HCT116 (cell line): ENCODE results near the gene WSCD1. TPM values are rescaled to one million over a fixed set of nuclear protein-coding genes. Genes with fewer than 3 reads are reported as not detected.

Source experiments
- ATAC-seq: fragments of 200-7000 bp; cut with Tn5 transposase; 2 replicates; pipeline ENCODE4 v1.9.1; 2020; ENCODE audit warnings: mild to moderate bottlenecking, moderate library complexity
- BruUV-seq: library from RNA; stranded (reverse); fragments of 400-500 nt; replicated peaks from 2 replicates; lab custom pipeline; 2021; lab: Mats Ljungman, UMichigan
- CTCF ChIA-PET: fragments of 300-600 bp; sonication (Branson Sonifier 250); formaldehyde crosslinking; loops from one replicate; lab custom pipeline; 2021; ENCODE audit warnings: antibody characterized with exemption; lab: Charles Lee
- POLR2A ChIA-PET: fragments of 300-600, 350-600 bp; sonication (Branson Sonifier 250); formaldehyde crosslinking; loops from one replicate; lab custom pipeline; 2021; ENCODE audit warnings: antibody characterized with exemption; lab: Charles Lee
- RAD21 ChIA-PET, 2 experiments: fragments of 300-600 bp; sonication (Branson Sonifier 250); formaldehyde crosslinking; loops; one replicate each; lab custom pipeline; 2023; ENCODE audit warnings: low total read pairs in 2 of 2; ENCODE audit not compliant: uncharacterized antibody in 2 of 2, unreplicated experiment in 2 of 2, low non-redundant PET in 1 of 2; lab: Charles Lee
- DNase-seq: peaks from one replicate; pipeline ENCODE4 v3.0.0-alpha.2; 2010; ENCODE audit warnings: low read depth, low spot score
- H2AFZ ChIP-seq: fragments of 200-600 bp; shearing (Covaris generic), sonication (generic); 2 replicates; pipeline ENCODE4 v1.6.1; 2017; ENCODE audit warnings: low read depth, mixed run types, mixed read lengths, antibody characterized with exemption, low read length; ENCODE audit not compliant: poor library complexity, severe bottlenecking
- H3K27ac ChIP-seq: 2 replicates; pipeline ENCODE4 v1.5.1; 2012; ENCODE audit warnings: low read depth, low read length
- H3K27me3 ChIP-seq: fragments of 200-600 bp; sonication (generic); 2 replicates; pipeline ENCODE4 v1.6.1; 2016; ENCODE audit warnings: mixed run types, low read length, mixed read lengths; ENCODE audit not compliant: insufficient read depth
- H3K36me3 ChIP-seq, 2 experiments: fragments of 200-500 bp in 1 of 2; fragments of 200-600 bp in 1 of 2; sonication (Bioruptor generic) in 1 of 2; sonication (generic) in 1 of 2; 2 replicates each; pipeline versions ENCODE4 v1.5.1 to v1.6.1; 2014 to 2016; ENCODE audit warnings: low read length in 2 of 2, inconsistent platforms in 1 of 2, mixed read lengths in 1 of 2, mixed run types in 1 of 2; ENCODE audit not compliant: insufficient read depth in 2 of 2, control insufficient read depth in 1 of 2
- H3K4me1 ChIP-seq, 2 experiments: fragments of 200-600 bp in 1 of 2; sonication (generic) in 1 of 2; 2 replicates each; pipeline versions ENCODE4 v1.5.1 to v1.6.1; 2012 to 2017; ENCODE audit warnings: low read length in 2 of 2, inconsistent platforms in 1 of 2, mild to moderate bottlenecking in 1 of 2, mixed read lengths in 1 of 2, mixed run types in 1 of 2, moderate library complexity in 1 of 2; ENCODE audit not compliant: insufficient read depth in 2 of 2, control insufficient read depth in 1 of 2
- H3K4me2 ChIP-seq: fragments of 200-600 bp; sonication (generic); 2 replicates; pipeline ENCODE4 v1.6.1; 2017; ENCODE audit warnings: mixed run types, low read length, mixed read lengths
- H3K4me3 ChIP-seq, 2 experiments: fragments of 200-600 bp in 1 of 2; sonication (generic) in 1 of 2; replicated peaks in 1 of 2; 2 replicates each; pipeline ENCODE4 v1.5.1; 2011 to 2016; ENCODE audit warnings: low read length in 2 of 2, control low read depth in 1 of 2, low read depth in 1 of 2, mild to moderate bottlenecking in 1 of 2, mixed read lengths in 1 of 2, mixed run types in 1 of 2
- H3K79me2 ChIP-seq: fragments of 200-600 bp; sonication (generic); 2 replicates; pipeline ENCODE4 v1.6.1; 2017; ENCODE audit warnings: mild to moderate bottlenecking, mixed run types, low read length, moderate library complexity, mixed read lengths; ENCODE audit not compliant: insufficient read depth
- H3K9ac ChIP-seq: fragments of 200-600 bp; sonication (generic); 2 replicates; pipeline ENCODE4 v1.6.1; 2016; ENCODE audit warnings: low read length, mixed read lengths
- H3K9me2 ChIP-seq: fragments of 200-600 bp; sonication (generic), shearing (Covaris generic); 2 replicates; pipeline ENCODE4 v1.6.1; 2017; ENCODE audit warnings: mixed run types, mild to moderate bottlenecking, moderate library complexity; ENCODE audit not compliant: insufficient read depth
- H3K9me3 ChIP-seq, 2 experiments: fragments of 200-500 bp in 1 of 2; fragments of 200-600 bp in 1 of 2; sonication (Bioruptor generic) in 1 of 2; sonication (generic) in 1 of 2; 2 replicates each; pipeline ENCODE4 v1.6.1; 2014 to 2017; ENCODE audit warnings: low read length in 2 of 2, mixed read lengths in 2 of 2, inconsistent platforms in 1 of 2, low read depth in 1 of 2, mild to moderate bottlenecking in 1 of 2, mixed run types in 1 of 2, moderate library complexity in 1 of 2; ENCODE audit not compliant: control insufficient read depth in 1 of 2, insufficient read depth in 1 of 2
- H4K20me1 ChIP-seq: fragments of 200-600 bp; sonication (generic), shearing (Covaris generic); 2 replicates; pipeline ENCODE4 v1.6.1; 2017; ENCODE audit warnings: mixed run types, mild to moderate bottlenecking, moderate library complexity; ENCODE audit not compliant: insufficient read depth
- CEBPB ChIP-seq: IDR thresholded peaks from 2 replicates; pipeline ENCODE4 v1.6.1; 2012; ENCODE audit warnings: low read depth
- EGR1 ChIP-seq: IDR thresholded peaks from 2 replicates; pipeline ENCODE4 v1.6.1; 2012; ENCODE audit warnings: low read depth
- ELF1 ChIP-seq: IDR thresholded peaks from 2 replicates; pipeline ENCODE4 v1.6.1; 2012; ENCODE audit warnings: low read depth, borderline replicate concordance
- EZH2 ChIP-seq: fragments of 200-600 bp; sonication (generic); IDR thresholded peaks from 2 replicates; pipeline ENCODE4 v1.6.1; 2017; ENCODE audit warnings: antibody characterized with exemption, mixed run types
- FOSL1 ChIP-seq: IDR thresholded peaks from 2 replicates; pipeline ENCODE4 v1.6.1; 2012; ENCODE audit warnings: low read depth
- JUND ChIP-seq: IDR thresholded peaks from 2 replicates; pipeline ENCODE4 v1.6.1; 2012
- POLR2A ChIP-seq: IDR thresholded peaks from 2 replicates; pipeline ENCODE4 v1.7.0; 2011; ENCODE audit warnings: borderline replicate concordance; ENCODE audit not compliant: insufficient read depth, insufficient read length; ENCODE audit errors: extremely low read depth
- RAD21 ChIP-seq: IDR thresholded peaks from 2 replicates; pipeline ENCODE4 v1.6.1; 2012; ENCODE audit warnings: low read depth, mild to moderate bottlenecking
- SP1 ChIP-seq: IDR thresholded peaks from 2 replicates; pipeline ENCODE4 v1.6.1; 2012; ENCODE audit warnings: low read depth
- SRF ChIP-seq: IDR thresholded peaks from 2 replicates; pipeline ENCODE4 v1.6.1; 2012; ENCODE audit warnings: low read depth
- TCF7L2 ChIP-seq: IDR thresholded peaks from 2 replicates; pipeline ENCODE4 v1.7.0; 2011; ENCODE audit warnings: borderline replicate concordance, inconsistent platforms; ENCODE audit not compliant: insufficient read depth, insufficient read length; ENCODE audit errors: extremely low read depth
- ZNF274 ChIP-seq: fragments of 200-500 bp; sonication (Bioruptor generic); IDR thresholded peaks from 2 replicates; pipeline ENCODE4 v1.6.1; 2014; ENCODE audit warnings: mild to moderate bottlenecking, low read depth, low read length, inconsistent platforms
- intact Hi-C: fragments of 100-400 bp; cut with micrococcal nuclease; formaldehyde crosslinking; loops from 2 replicates; pipeline ENCODE4 v1.10.0; 2022
- total RNA-seq: library from RNA; stranded (reverse); gene quantifications from one replicate; pipeline ENCODE4 v1.2.1, GENCODE V29; 2021; ENCODE audit not compliant: unreplicated experiment
- TF ChIP-seq, protein P1 (sequence below): IDR thresholded peaks from 2 replicates; pipeline ENCODE4 v1.6.1; 2012
- TF ChIP-seq, protein P2 (sequence below): IDR thresholded peaks from 2 replicates; pipeline ENCODE4 v1.6.1; 2011; ENCODE audit warnings: mild to moderate bottlenecking, low read length, moderate library complexity; ENCODE audit not compliant: insufficient replicate concordance; ENCODE audit errors: extremely low read depth
- TF ChIP-seq, protein P3 (sequence below): IDR thresholded peaks from 2 replicates; pipeline ENCODE4 v1.6.1; 2012
- TF ChIP-seq, protein P4 (sequence below): IDR thresholded peaks from 2 replicates; pipeline ENCODE4 v1.6.1; 2012; ENCODE audit warnings: low read depth
- TF ChIP-seq, protein P5 (sequence below), 3 experiments: fragments of 200-600 bp in 1 of 3; sonication (generic) in 1 of 3; IDR thresholded peaks in 2 of 3; conservative IDR thresholded peaks in 1 of 3; 2 replicates each; pipeline ENCODE4 v1.5.1; 2012 to 2017; ENCODE audit warnings: low read depth in 2 of 3, low read length in 2 of 3, antibody characterized with exemption in 1 of 3, borderline replicate concordance in 1 of 3, control low read depth in 1 of 3, mild to moderate bottlenecking in 1 of 3, mixed read lengths in 1 of 3, mixed run types in 1 of 3, moderate library complexity in 1 of 3; ENCODE audit not compliant: insufficient read depth in 1 of 3

WSCD1 gene
- total RNA-seq, 1 experiment from 2014 or later: 0.15 TPM

DNA sequence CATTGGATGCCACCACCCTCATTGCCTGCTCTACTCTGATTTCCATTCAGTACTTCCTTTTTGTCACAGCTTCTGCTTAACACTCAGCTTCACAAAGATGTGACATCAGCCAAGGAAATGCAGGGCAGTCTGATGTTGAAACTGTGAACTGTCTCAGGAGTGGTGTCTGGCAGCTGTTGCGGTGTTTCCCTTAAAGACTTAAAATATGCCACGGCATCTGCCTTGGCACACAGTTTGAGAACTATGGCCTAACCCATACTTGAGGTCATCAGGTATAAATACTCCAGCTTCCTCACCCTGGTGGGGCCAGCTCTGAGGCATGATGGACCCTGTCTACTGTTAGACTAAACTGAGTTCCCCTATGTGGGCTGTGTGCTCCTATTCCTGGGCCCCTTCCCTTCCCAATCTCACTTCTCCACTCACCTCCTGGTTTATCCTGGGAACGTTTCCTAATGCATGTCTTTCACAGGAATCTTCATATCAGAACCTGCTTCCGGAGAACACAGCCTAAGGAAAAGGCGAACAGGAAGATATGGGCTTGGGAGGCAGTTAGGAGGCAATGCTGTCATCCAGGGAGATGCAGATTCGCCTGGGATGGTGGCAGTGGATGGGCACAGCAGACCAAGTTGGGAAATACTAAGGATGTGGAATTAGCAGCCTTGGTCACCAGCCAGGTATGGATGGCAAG lies 96.5 kb downstream of the WSCD1 start:
- Histone ChIP-seq H4K20me1 (no peaks in the 10 kb centered on the region), H3K79me2 (no peaks in the 10 kb centered on the region), H3K9me2 (no peaks in the 10 kb centered on the region), H3K27ac (no peak overlapping the region), H3K9me3 (no peaks in the 10 kb centered on the region), H3K4me1 (no peaks in the 10 kb centered on the region), H3K36me3 (no peaks in the 10 kb centered on the region), H2AFZ (no peak overlapping the region), H3K27me3 (peaks cover 34% of the 10 kb centered on the region), H3K4me2 (no peak overlapping the region), H3K9ac (no peak overlapping the region), H3K4me3 (no peak overlapping the region)
- no TSS peak for BruUV-seq
- intact Hi-C loops: no loop called here
- TF ChIP-seq ZNF274 (no peak), RAD21 (no peak), TCF7L2 (no peak), EZH2 (no peak), POLR2A (no peak), SP1 (no peak), FOSL1 (no peak), SRF (no peak), EGR1 (no peak), CEBPB (no peak), JUND (no peak), ELF1 (no peak)
- TF ChIP-seq, protein P1, sequence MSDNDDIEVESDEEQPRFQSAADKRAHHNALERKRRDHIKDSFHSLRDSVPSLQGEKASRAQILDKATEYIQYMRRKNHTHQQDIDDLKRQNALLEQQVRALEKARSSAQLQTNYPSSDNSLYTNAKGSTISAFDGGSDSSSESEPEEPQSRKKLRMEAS: no peak
- TF ChIP-seq, protein P2, sequence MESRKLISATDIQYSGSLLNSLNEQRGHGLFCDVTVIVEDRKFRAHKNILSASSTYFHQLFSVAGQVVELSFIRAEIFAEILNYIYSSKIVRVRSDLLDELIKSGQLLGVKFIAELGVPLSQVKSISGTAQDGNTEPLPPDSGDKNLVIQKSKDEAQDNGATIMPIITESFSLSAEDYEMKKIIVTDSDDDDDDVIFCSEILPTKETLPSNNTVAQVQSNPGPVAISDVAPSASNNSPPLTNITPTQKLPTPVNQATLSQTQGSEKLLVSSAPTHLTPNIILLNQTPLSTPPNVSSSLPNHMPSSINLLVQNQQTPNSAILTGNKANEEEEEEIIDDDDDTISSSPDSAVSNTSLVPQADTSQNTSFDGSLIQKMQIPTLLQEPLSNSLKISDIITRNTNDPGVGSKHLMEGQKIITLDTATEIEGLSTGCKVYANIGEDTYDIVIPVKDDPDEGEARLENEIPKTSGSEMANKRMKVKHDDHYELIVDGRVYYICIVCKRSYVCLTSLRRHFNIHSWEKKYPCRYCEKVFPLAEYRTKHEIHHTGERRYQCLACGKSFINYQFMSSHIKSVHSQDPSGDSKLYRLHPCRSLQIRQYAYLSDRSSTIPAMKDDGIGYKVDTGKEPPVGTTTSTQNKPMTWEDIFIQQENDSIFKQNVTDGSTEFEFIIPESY: no peak
- TF ChIP-seq, protein P3, sequence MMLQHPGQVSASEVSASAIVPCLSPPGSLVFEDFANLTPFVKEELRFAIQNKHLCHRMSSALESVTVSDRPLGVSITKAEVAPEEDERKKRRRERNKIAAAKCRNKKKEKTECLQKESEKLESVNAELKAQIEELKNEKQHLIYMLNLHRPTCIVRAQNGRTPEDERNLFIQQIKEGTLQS: no peak
- TF ChIP-seq, protein P4, sequence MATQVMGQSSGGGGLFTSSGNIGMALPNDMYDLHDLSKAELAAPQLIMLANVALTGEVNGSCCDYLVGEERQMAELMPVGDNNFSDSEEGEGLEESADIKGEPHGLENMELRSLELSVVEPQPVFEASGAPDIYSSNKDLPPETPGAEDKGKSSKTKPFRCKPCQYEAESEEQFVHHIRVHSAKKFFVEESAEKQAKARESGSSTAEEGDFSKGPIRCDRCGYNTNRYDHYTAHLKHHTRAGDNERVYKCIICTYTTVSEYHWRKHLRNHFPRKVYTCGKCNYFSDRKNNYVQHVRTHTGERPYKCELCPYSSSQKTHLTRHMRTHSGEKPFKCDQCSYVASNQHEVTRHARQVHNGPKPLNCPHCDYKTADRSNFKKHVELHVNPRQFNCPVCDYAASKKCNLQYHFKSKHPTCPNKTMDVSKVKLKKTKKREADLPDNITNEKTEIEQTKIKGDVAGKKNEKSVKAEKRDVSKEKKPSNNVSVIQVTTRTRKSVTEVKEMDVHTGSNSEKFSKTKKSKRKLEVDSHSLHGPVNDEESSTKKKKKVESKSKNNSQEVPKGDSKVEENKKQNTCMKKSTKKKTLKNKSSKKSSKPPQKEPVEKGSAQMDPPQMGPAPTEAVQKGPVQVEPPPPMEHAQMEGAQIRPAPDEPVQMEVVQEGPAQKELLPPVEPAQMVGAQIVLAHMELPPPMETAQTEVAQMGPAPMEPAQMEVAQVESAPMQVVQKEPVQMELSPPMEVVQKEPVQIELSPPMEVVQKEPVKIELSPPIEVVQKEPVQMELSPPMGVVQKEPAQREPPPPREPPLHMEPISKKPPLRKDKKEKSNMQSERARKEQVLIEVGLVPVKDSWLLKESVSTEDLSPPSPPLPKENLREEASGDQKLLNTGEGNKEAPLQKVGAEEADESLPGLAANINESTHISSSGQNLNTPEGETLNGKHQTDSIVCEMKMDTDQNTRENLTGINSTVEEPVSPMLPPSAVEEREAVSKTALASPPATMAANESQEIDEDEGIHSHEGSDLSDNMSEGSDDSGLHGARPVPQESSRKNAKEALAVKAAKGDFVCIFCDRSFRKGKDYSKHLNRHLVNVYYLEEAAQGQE: no peak
- TF ChIP-seq, protein P5, sequence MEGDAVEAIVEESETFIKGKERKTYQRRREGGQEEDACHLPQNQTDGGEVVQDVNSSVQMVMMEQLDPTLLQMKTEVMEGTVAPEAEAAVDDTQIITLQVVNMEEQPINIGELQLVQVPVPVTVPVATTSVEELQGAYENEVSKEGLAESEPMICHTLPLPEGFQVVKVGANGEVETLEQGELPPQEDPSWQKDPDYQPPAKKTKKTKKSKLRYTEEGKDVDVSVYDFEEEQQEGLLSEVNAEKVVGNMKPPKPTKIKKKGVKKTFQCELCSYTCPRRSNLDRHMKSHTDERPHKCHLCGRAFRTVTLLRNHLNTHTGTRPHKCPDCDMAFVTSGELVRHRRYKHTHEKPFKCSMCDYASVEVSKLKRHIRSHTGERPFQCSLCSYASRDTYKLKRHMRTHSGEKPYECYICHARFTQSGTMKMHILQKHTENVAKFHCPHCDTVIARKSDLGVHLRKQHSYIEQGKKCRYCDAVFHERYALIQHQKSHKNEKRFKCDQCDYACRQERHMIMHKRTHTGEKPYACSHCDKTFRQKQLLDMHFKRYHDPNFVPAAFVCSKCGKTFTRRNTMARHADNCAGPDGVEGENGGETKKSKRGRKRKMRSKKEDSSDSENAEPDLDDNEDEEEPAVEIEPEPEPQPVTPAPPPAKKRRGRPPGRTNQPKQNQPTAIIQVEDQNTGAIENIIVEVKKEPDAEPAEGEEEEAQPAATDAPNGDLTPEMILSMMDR (IDR thresholded peaks at IDR 0.05 in 2 of 3, conservative IDR thresholded peaks at IDR 0.05 in 1 of 3; ENCODE audit: borderline replicate concordance in 1 of 3, insufficient read depth in 1 of 3, low read depth in 2 of 3, low read length in 2 of 3): no peak
- ChIA-PET RAD21 (no interaction called here), POLR2A (no interaction called here), CTCF (no interaction called here)
- no peak for DNase-seq
- ATAC-seq: no peak
